ENCODE results near the gene MSH2.
"Not testable (repeated sequence)": the region's sequence is repeated elsewhere in the genome, so short reads cannot be mapped to it uniquely, and the experiment has no call there.

Gene MSH2

GRCh38 chr2:47414682-47415458 lies 11.9 kb downstream of the MSH2 start:
- H3K9ac ChIP-seq (ENCODE audit: low read depth, low read length): no peak overlapping the region
- H3K27me3 ChIP-seq (ENCODE audit: control insufficient read depth, insufficient read depth, low read length): no peaks in the 10 kb centered on the region
- H3K36me3 ChIP-seq (ENCODE audit: insufficient read depth, low read length): peaks cover 13% of the 10 kb centered on the region
- no peaks in the 10 kb centered on the region for H3K4me1 ChIP-seq (ENCODE audit: control insufficient read depth, insufficient read depth, low read length)
- no peak overlapping the region for H3K4me2 ChIP-seq (ENCODE audit: low read length)
- no peak overlapping the region for H3K4me3 ChIP-seq (ENCODE audit: low read length)
- H3K9me3 ChIP-seq (replicated peaks; ENCODE audit: low read length): no peaks in the 10 kb centered on the region

GRCh38 chr2:47420214-47420613 lies 17.3 kb downstream of the MSH2 start:
- Histone ChIP-seq H3K4me1 (ENCODE audit: control insufficient read depth, insufficient read depth, low read length) (peaks cover 17% of the 10 kb centered on the region), H3K4me2 (ENCODE audit: low read length) (no peak overlapping the region), H3K4me3 (ENCODE audit: low read length) (no peak overlapping the region), H3K27me3 (ENCODE audit: control insufficient read depth, insufficient read depth, low read length) (no peaks in the 10 kb centered on the region), H3K36me3 (ENCODE audit: insufficient read depth, low read length) (peaks cover 7% of the 10 kb centered on the region), H3K9ac (ENCODE audit: low read depth, low read length) (no peak overlapping the region), H3K9me3 (replicated peaks; ENCODE audit: low read length) (no peaks in the 10 kb centered on the region)

- H3K9me3 ChIP-seq (replicated peaks; ENCODE audit: low read length); H3K4me2 ChIP-seq (ENCODE audit: low read length); H3K36me3 ChIP-seq (ENCODE audit: insufficient read depth, low read length); H3K4me3 ChIP-seq (ENCODE audit: low read length); H3K27me3 ChIP-seq (ENCODE audit: control insufficient read depth, insufficient read depth, low read length); H3K9ac ChIP-seq (ENCODE audit: low read depth, low read length): not testable (repeated sequence)
- peaks cover 17% of the 10 kb centered on the region for H3K4me1 ChIP-seq (ENCODE audit: control insufficient read depth, insufficient read depth, low read length)
Observed at GRCh38 chr2:47420683-47421082, 17.7 kb downstream of the MSH2 start.

- Histone ChIP-seq H3K9me3 (replicated peaks; ENCODE audit: low read length) (no peaks in the 10 kb centered on the region), H3K9ac (ENCODE audit: low read depth, low read length) (no peak overlapping the region), H3K36me3 (ENCODE audit: insufficient read depth, low read length) (peaks cover 7% of the 10 kb centered on the region), H3K4me3 (ENCODE audit: low read length) (no peak overlapping the region), H3K4me1 (ENCODE audit: control insufficient read depth, insufficient read depth, low read length) (peaks cover 17% of the 10 kb centered on the region), H3K4me2 (ENCODE audit: low read length) (no peak overlapping the region), H3K27me3 (ENCODE audit: control insufficient read depth, insufficient read depth, low read length) (no peaks in the 10 kb centered on the region)
Observed at GRCh38 chr2:47422016-47422415, 19.1 kb downstream of the MSH2 start.

- Histone ChIP-seq H3K4me2 (ENCODE audit: low read length) (peak overlapping the region; percentile 45), H3K9me3 (replicated peaks; ENCODE audit: low read length) (no peaks in the 10 kb centered on the region), H3K4me3 (ENCODE audit: low read length) (no peak overlapping the region), H3K27me3 (ENCODE audit: control insufficient read depth, insufficient read depth, low read length) (no peaks in the 10 kb centered on the region), H3K36me3 (ENCODE audit: insufficient read depth, low read length) (peaks cover 3% of the 10 kb centered on the region), H3K9ac (ENCODE audit: low read depth, low read length) (peak overlapping the region; percentile 36), H3K4me1 (ENCODE audit: control insufficient read depth, insufficient read depth, low read length) (peaks cover 17% of the 10 kb centered on the region)
Observed at GRCh38 chr2:47422560-47422959, 19.6 kb downstream of the MSH2 start.

GRCh38 chr2:47426786-47427185 lies 23.8 kb downstream of the MSH2 start:
- no peaks in the 10 kb centered on the region for H3K9me3 ChIP-seq (replicated peaks; ENCODE audit: low read length)
- H3K4me3 ChIP-seq (ENCODE audit: low read length): no peak overlapping the region
- H3K27me3 ChIP-seq (ENCODE audit: control insufficient read depth, insufficient read depth, low read length): no peaks in the 10 kb centered on the region
- no peak overlapping the region for H3K4me2 ChIP-seq (ENCODE audit: low read length)
- peaks cover 18% of the 10 kb centered on the region for H3K4me1 ChIP-seq (ENCODE audit: control insufficient read depth, insufficient read depth, low read length)
- no peak overlapping the region for H3K9ac ChIP-seq (ENCODE audit: low read depth, low read length)
- H3K36me3 ChIP-seq (ENCODE audit: insufficient read depth, low read length): peaks cover 12% of the 10 kb centered on the region

- no peak overlapping the region for H3K4me3 ChIP-seq (ENCODE audit: low read length)
- H3K27me3 ChIP-seq (ENCODE audit: control insufficient read depth, insufficient read depth, low read length): no peaks in the 10 kb centered on the region
- peaks cover 8% of the 10 kb centered on the region for H3K4me1 ChIP-seq (ENCODE audit: control insufficient read depth, insufficient read depth, low read length)
- H3K9me3 ChIP-seq (replicated peaks; ENCODE audit: low read length): no peaks in the 10 kb centered on the region
- H3K9ac ChIP-seq (ENCODE audit: low read depth, low read length): no peak overlapping the region
- H3K36me3 ChIP-seq (ENCODE audit: insufficient read depth, low read length): peaks cover 9% of the 10 kb centered on the region
- H3K4me2 ChIP-seq (ENCODE audit: low read length): no peak overlapping the region
Observed at GRCh38 chr2:47429795-47430194, 26.8 kb downstream of the MSH2 start.

- not testable (repeated sequence) for H3K36me3 ChIP-seq (ENCODE audit: insufficient read depth, low read length)
Observed at GRCh38 chr2:47433006-47433405, 30.1 kb downstream of the MSH2 start.

GRCh38 chr2:47433445-47433844 lies 30.5 kb downstream of the MSH2 start:
- not testable (repeated sequence) for H3K4me3 ChIP-seq (ENCODE audit: low read length); H3K9ac ChIP-seq (ENCODE audit: low read depth, low read length); H3K9me3 ChIP-seq (replicated peaks; ENCODE audit: low read length); H3K4me1 ChIP-seq (ENCODE audit: control insufficient read depth, insufficient read depth, low read length); H3K36me3 ChIP-seq (ENCODE audit: insufficient read depth, low read length); H3K4me2 ChIP-seq (ENCODE audit: low read length); H3K27me3 ChIP-seq (ENCODE audit: control insufficient read depth, insufficient read depth, low read length)

More at GRCh38 chr2:47433006-47433405, 30.1 kb downstream of the MSH2 start:
- H3K4me3 ChIP-seq (ENCODE audit: low read length); H3K4me1 ChIP-seq (ENCODE audit: control insufficient read depth, insufficient read depth, low read length); H3K4me2 ChIP-seq (ENCODE audit: low read length); H3K27me3 ChIP-seq (ENCODE audit: control insufficient read depth, insufficient read depth, low read length); H3K9ac ChIP-seq (ENCODE audit: low read depth, low read length); H3K9me3 ChIP-seq (replicated peaks; ENCODE audit: low read length): not testable (repeated sequence)

- H3K36me3 ChIP-seq (ENCODE audit: insufficient read depth, low read length): no peaks in the 10 kb centered on the region
- H3K9me3 ChIP-seq (replicated peaks; ENCODE audit: low read length): no peaks in the 10 kb centered on the region
- H3K4me3 ChIP-seq (ENCODE audit: low read length): no peak overlapping the region
- H3K9ac ChIP-seq (ENCODE audit: low read depth, low read length): no peak overlapping the region
- H3K4me1 ChIP-seq (ENCODE audit: control insufficient read depth, insufficient read depth, low read length): no peaks in the 10 kb centered on the region
- no peak overlapping the region for H3K4me2 ChIP-seq (ENCODE audit: low read length)
- H3K27me3 ChIP-seq (ENCODE audit: control insufficient read depth, insufficient read depth, low read length): no peaks in the 10 kb centered on the region
Observed at GRCh38 chr2:47437287-47437686, 34.3 kb downstream of the MSH2 start.

GRCh38 chr2:47438106-47438505 lies 35.1 kb downstream of the MSH2 start:
- Histone ChIP-seq H3K36me3 (ENCODE audit: insufficient read depth, low read length) (no peaks in the 10 kb centered on the region), H3K4me2 (ENCODE audit: low read length) (no peak overlapping the region), H3K4me3 (ENCODE audit: low read length) (no peak overlapping the region), H3K9ac (ENCODE audit: low read depth, low read length) (no peak overlapping the region), H3K27me3 (ENCODE audit: control insufficient read depth, insufficient read depth, low read length) (no peaks in the 10 kb centered on the region), H3K9me3 (replicated peaks; ENCODE audit: low read length) (no peaks in the 10 kb centered on the region), H3K4me1 (ENCODE audit: control insufficient read depth, insufficient read depth, low read length) (no peaks in the 10 kb centered on the region)

GRCh38 chr2:47438783-47439182 lies 35.8 kb downstream of the MSH2 start:
- Histone ChIP-seq H3K36me3 (ENCODE audit: insufficient read depth, low read length) (no peaks in the 10 kb centered on the region), H3K27me3 (ENCODE audit: control insufficient read depth, insufficient read depth, low read length) (no peaks in the 10 kb centered on the region)

More at GRCh38 chr2:47438783-47439182, 35.8 kb downstream of the MSH2 start:
- Histone ChIP-seq H3K4me2 (ENCODE audit: low read length) (no peak overlapping the region), H3K4me3 (ENCODE audit: low read length) (no peak overlapping the region), H3K9me3 (replicated peaks; ENCODE audit: low read length) (no peaks in the 10 kb centered on the region), H3K4me1 (ENCODE audit: control insufficient read depth, insufficient read depth, low read length) (no peaks in the 10 kb centered on the region), H3K9ac (ENCODE audit: low read depth, low read length) (no peak overlapping the region)

Measured in skeletal muscle satellite cell (primary cell).